Vagina (tissue), 2 donors: ENCODE data around the gene PREP. TPM values are rescaled to one million over a fixed set of nuclear protein-coding genes. Genes with fewer than 3 reads are reported as not detected.

ENCODE experiments used
- DNase-seq, 2 donors: peaks; one replicate each; pipeline ENCODE4 v3.0.0-alpha.2; 2017; ENCODE audit errors: extremely low spot score in 2 of 2
- H3K27ac ChIP-seq: fragments of 200-600 bp; sonication (generic); one replicate; pipeline ENCODE4 v1.5.1; 2019
- H3K27me3 ChIP-seq: fragments of 200-600 bp; sonication (generic); one replicate; pipeline ENCODE4 v1.5.1; 2019
- H3K36me3 ChIP-seq, 2 donors: fragments of 200-600 bp; sonication (generic); one replicate each; pipeline ENCODE4 v1.5.1; 2017 to 2019
- H3K4me1 ChIP-seq: fragments of 200-600 bp; sonication (generic); one replicate; pipeline ENCODE4 v1.5.1; 2019
- H3K4me3 ChIP-seq, 2 donors: fragments of 200-600 bp; sonication (generic); 1 replicate in 1 of 2; 2 replicates in 1 of 2; pipeline ENCODE4 v1.5.1; 2016 to 2019
- H3K9me3 ChIP-seq: fragments of 200-600 bp; sonication (generic); one replicate; pipeline ENCODE4 v1.5.1; 2019
- CTCF ChIP-seq, 3 experiments: fragments of 450-650 bp in 2 of 3; fragments of 200-600 bp in 1 of 3; sonication (generic) in 1 of 3; IDR thresholded peaks; one replicate each; pipeline ENCODE4 v1.5.1; 2017 to 2019; ENCODE audit warnings: antibody characterized with exemption in 3 of 3, mild to moderate bottlenecking in 2 of 3, moderate library complexity in 2 of 3
- POLR2A ChIP-seq, 2 donors: fragments of 450-650 bp; IDR thresholded peaks; one replicate each; pipeline ENCODE4 v1.6.1; 2017; ENCODE audit warnings: antibody characterized with exemption in 2 of 2, mild to moderate bottlenecking in 2 of 2, moderate library complexity in 2 of 2
- POLR2AphosphoS5 ChIP-seq, 2 donors: sonication (generic); formaldehyde crosslinking; IDR thresholded peaks; one replicate each; pipeline ENCODE4 v1.9.0; 2017; ENCODE audit warnings: antibody characterized with exemption in 2 of 2, mild to moderate bottlenecking in 2 of 2, low read depth in 1 of 2; ENCODE audit not compliant: insufficient read depth in 1 of 2
- intact Hi-C: fragments of 100-400 bp; cut with DNase I; formaldehyde crosslinking; loops from one replicate; pipeline ENCODE4 v1.15.1; 2023
- total RNA-seq: library from RNA; depleted of rRNA; stranded (reverse); fragments of >200 nt; gene quantifications from one replicate; pipeline ENCODE4 v1.2.3, GENCODE V29; 2016

PREP gene
- total RNA-seq, 1 donor from 2014 or later: 19.2 TPM

GRCh38 chr6:105357165-105357564, 45.7 kb downstream of the PREP start:
- intact Hi-C loops: no loop called here
- DNase-seq: no peak
- no peak overlapping the region for H3K27ac ChIP-seq
- H3K36me3 ChIP-seq: peaks cover 0 to 14% of the 10 kb centered on the region in 2 donors
- H3K9me3 ChIP-seq: no peaks in the 10 kb centered on the region
- H3K4me3 ChIP-seq: no peak overlapping the region
- H3K4me1 ChIP-seq: no peaks in the 10 kb centered on the region
- TF ChIP-seq POLR2A (IDR thresholded peaks at IDR 0.05): no peak
- no peak for TF ChIP-seq CTCF (IDR thresholded peaks at IDR 0.05)
- no peak for TF ChIP-seq POLR2AphosphoS5 (IDR thresholded peaks at IDR 0.05; ENCODE audit: insufficient read depth in 1 of 2, low read depth in 1 of 2)
- no peaks in the 10 kb centered on the region for H3K27me3 ChIP-seq

GRCh38 chr6:105352037-105352617, 50.8 kb downstream of the PREP start:
- TF ChIP-seq POLR2AphosphoS5 (IDR thresholded peaks at IDR 0.05; ENCODE audit: insufficient read depth in 1 of 2, low read depth in 1 of 2) (no peak), CTCF (IDR thresholded peaks at IDR 0.05) (no peak), POLR2A (IDR thresholded peaks at IDR 0.05) (no peak)
- H3K27me3 ChIP-seq: no peaks in the 10 kb centered on the region

GRCh38 chr6:105348897-105349296, 54.0 kb downstream of the PREP start:
- Histone ChIP-seq H3K4me3 (no peak overlapping the region), H3K36me3 (peaks cover 0 to 20% of the 10 kb centered on the region in 2 donors), H3K27ac (no peak overlapping the region), H3K27me3 (no peaks in the 10 kb centered on the region), H3K9me3 (no peaks in the 10 kb centered on the region), H3K4me1 (no peaks in the 10 kb centered on the region)
- no peak for TF ChIP-seq CTCF (IDR thresholded peaks at IDR 0.05)
- TF ChIP-seq POLR2AphosphoS5 (IDR thresholded peaks at IDR 0.05; ENCODE audit: insufficient read depth in 1 of 2, low read depth in 1 of 2): no peak
- no peak for TF ChIP-seq POLR2A (IDR thresholded peaks at IDR 0.05)
- intact Hi-C loops: no loop called here
- no peak for DNase-seq

More at GRCh38 chr6:105352037-105352617, 50.8 kb downstream of the PREP start:
- Histone ChIP-seq H3K4me1 (no peaks in the 10 kb centered on the region), H3K36me3 (peaks cover 0 to 20% of the 10 kb centered on the region in 2 donors), H3K27ac (no peak overlapping the region), H3K4me3 (no peak overlapping the region), H3K9me3 (no peaks in the 10 kb centered on the region)
- no peak for DNase-seq
- intact Hi-C loops: no loop called here

- H3K4me3 ChIP-seq: no peak overlapping the region
- no peaks in the 10 kb centered on the region for H3K4me1 ChIP-seq
- H3K27ac ChIP-seq: no peak overlapping the region
- no peak for TF ChIP-seq POLR2A (IDR thresholded peaks at IDR 0.05)
- no peak for TF ChIP-seq POLR2AphosphoS5 (IDR thresholded peaks at IDR 0.05; ENCODE audit: insufficient read depth in 1 of 2, low read depth in 1 of 2)
- no peak for TF ChIP-seq CTCF (IDR thresholded peaks at IDR 0.05)
- DNase-seq: no peak
- no peaks in the 10 kb centered on the region for H3K27me3 ChIP-seq
- no peaks in the 10 kb centered on the region for H3K9me3 ChIP-seq
- peaks cover 0 to 6% of the 10 kb centered on the region in 2 donors for H3K36me3 ChIP-seq
- intact Hi-C loops: no loop called here
Measured at GRCh38 chr6:105346052-105346451, 56.8 kb downstream of the PREP start.

GRCh38 chr6:105345506-105345905, 57.4 kb downstream of the PREP start:
- H3K27me3 ChIP-seq: no peaks in the 10 kb centered on the region
- no peak for DNase-seq
- no peak overlapping the region for H3K27ac ChIP-seq
- no peaks in the 10 kb centered on the region for H3K4me1 ChIP-seq
- peaks cover 0 to 6% of the 10 kb centered on the region in 2 donors for H3K36me3 ChIP-seq
- H3K4me3 ChIP-seq: no peak overlapping the region
- H3K9me3 ChIP-seq: no peaks in the 10 kb centered on the region
- intact Hi-C loops: no loop called here
- TF ChIP-seq POLR2AphosphoS5 (IDR thresholded peaks at IDR 0.05; ENCODE audit: insufficient read depth in 1 of 2, low read depth in 1 of 2) (no peak), POLR2A (IDR thresholded peaks at IDR 0.05) (no peak), CTCF (IDR thresholded peaks at IDR 0.05) (no peak)
